HPDE6-E6E7 (cell line): Measurements from ENCODE around the gene HRG.
"Not testable (repeated sequence)": the region's sequence is repeated elsewhere in the genome, so short reads cannot be mapped to it uniquely, and the experiment has no call there.

Experiments used
- DNase-seq: peaks from one replicate; pipeline ENCODE4 v3.0.0; 2011; ENCODE audit warnings: missing footprints; ENCODE audit errors: extremely low spot score

The HRG gene

DNA sequence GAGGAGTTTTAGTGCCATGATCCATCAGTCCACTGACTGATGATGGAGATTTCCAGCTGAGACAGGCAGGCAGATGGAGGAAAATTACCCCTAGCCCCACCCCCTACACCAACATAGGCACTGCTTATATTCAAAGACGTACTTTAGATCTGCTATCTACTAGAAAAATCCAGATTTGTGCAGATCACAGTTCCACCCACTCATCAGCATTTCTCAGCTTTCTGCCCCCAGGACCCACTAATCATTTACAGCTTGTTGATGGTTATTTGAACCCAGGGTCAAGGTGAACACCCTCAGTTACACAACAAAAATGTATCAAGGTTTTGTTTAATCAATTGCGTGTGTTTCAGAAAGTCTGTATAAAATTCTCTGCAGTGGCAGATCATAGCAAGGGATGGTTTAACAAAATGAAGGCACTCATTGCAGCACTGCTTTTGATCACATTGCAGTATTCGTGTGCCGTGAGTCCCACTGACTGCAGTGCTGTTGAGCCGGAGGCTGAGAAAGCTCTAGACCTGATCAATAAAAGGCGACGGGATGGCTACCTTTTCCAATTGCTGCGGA is at the start of gene HRG:
TSS of gene HRG (plus strand) at position 390 of the 564 bp plus-strand sequence. CDS start at position 408, 18 bp downstream.
- DNase-seq: no peak

GRCh38 chr3:186616299-186616617 is 49.6 kb upstream of the HRG start:
- no peak for DNase-seq

GRCh38 chr3:186617036-186617946 is 48.5 kb upstream of the HRG start:
- DNase-seq: peak; percentile 99

GRCh38 chr3:186618318-186618938 is 47.4 kb upstream of the HRG start:
- DNase-seq: no peak

- no peak for DNase-seq
Observed at GRCh38 chr3:186619787-186620212, 46.0 kb upstream of the HRG start.

DNA sequence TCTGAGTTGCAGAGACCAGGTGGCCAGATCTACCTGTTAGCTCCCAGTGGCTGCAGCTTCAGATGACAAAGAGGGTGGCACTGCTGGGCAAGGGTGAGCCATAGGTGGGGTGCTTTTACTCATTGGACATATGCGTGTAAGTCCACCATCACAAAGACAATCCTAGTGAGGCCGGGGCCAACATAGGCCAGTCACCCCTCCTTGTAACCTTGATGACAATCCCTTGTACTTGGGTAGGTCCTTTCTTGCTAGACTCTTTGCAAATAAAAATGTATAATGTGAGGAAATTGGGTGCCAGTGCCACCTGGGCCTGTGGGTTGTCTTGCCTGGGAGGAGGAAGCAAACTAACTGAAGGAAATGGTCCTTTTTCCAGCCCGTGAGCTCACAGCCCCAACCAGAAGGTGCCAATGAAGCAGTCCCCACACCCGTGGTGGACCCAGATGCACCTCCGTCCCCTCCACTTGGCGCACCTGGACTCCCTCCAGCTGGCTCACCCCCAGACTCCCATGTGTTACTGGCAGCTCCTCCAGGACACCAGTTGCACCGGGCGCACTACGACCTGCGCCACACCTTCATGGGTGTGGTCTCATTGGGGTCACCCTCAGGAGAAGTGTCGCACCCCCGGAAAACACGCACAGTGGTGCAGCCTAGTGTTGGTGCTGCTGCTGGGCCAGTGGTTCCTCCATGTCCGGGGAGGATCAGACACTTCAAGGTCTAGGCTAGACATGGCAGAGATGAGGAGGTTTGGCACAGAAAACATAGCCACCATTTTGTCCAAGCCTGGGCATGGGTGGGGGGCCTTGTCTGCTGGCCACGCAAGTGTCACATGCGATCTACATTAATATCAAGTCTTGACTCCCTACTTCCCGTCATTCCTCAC is 45.4 kb upstream of the HRG start:
- DNase-seq: no peak

- no peak for DNase-seq
Observed at GRCh38 chr3:186621894-186622650, 43.7 kb upstream of the HRG start.

GRCh38 chr3:186622651-186623310 is 43.0 kb upstream of the HRG start:
- no peak for DNase-seq

DNA sequence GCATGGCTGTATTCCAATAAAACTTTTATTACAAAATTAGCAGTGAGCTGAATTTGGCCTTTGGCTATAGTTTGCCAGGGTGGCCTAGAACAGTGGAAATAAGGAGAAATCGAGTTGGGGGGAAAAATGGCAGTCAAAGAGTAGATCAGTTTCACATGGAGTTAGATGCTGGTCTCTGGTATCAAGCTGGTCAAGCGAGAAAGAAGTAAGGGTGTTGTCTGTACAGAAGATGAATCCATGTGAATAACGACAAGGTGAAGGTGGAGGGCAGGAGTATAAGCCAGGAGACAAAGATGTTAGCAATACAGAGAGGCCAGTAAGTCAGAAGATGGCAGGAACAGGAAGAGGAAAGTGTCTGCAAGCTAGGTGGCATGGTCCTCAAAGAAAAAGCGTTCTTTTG is 41.2 kb upstream of the HRG start:
- DNase-seq: no peak

- no peak for DNase-seq
Observed at GRCh38 chr3:186625600-186626042, 40.2 kb upstream of the HRG start.

DNA sequence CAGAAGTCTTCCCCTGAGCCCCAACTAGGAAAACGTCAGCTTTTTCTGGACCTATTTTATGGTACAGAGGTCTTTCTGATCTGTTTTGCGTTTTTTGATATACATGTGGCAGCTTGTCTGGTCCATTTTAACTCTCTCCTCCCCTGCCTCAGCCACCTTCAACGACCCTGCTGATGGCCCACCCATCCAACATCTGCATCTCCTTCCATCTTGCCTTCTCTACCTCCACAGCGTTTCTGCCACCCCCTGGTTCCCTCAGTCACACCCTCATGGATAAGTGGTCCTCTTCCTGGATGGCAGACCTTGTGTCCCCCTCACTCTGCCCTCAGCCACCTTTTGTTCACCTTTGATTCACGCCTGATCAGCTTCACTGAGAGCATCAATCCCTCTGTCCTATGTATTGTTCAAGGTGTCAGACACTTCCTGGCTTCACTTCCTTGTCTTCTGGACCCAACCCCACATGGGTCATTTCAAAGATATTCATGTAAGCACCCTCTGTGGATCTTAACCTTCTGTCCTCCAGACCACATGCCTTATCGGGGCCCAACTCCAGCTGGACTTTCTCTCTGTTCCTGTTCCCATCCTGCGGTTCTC is 39.5 kb upstream of the HRG start:
- no peak for DNase-seq

DNA sequence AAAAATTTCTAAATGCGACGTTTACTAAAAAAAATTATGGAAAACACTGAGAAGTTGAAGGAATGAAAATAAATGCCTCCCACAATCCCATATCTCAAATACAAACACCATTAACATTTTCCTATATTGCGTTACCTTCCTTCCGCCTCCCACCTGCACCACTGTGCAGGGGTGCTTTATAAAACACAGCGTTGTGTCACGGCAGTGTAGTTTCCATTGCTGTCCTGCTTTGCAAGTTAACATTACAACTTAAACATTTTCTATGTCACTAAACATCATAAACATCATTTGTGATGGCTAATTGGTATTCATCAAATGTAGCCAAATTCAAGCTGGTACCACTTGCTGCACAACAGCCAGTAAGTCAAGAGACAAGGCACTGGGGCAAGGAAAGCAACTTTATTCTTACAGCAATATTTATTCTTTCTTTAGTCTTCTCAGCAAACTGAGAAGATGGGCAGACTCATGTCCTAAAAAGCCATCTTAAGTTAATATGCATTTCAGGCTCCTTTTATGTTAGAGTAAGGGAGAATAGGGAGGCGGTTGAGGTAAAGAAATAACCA is 37.9 kb upstream of the HRG start:
- DNase-seq: no peak

DNA sequence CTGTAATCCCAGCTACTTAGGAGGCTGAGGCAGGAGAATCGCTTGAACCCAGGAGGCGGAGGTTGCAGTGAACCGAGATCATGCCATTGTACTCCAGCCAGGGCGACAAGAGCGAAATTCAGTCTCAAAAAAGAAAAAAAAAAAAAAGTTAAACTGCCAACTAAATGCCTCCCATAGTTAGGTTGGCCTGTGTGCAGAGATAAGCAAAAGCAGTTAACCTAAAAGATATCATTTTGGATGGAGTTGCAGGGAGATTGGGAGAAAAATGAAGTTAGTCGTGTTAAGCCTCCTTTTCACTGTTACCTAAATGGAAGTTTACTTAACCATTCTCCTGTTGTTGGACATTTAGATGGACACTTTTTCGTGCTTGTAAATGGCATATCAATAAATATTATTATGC is 37.1 kb upstream of the HRG start:
- no peak for DNase-seq

DNA sequence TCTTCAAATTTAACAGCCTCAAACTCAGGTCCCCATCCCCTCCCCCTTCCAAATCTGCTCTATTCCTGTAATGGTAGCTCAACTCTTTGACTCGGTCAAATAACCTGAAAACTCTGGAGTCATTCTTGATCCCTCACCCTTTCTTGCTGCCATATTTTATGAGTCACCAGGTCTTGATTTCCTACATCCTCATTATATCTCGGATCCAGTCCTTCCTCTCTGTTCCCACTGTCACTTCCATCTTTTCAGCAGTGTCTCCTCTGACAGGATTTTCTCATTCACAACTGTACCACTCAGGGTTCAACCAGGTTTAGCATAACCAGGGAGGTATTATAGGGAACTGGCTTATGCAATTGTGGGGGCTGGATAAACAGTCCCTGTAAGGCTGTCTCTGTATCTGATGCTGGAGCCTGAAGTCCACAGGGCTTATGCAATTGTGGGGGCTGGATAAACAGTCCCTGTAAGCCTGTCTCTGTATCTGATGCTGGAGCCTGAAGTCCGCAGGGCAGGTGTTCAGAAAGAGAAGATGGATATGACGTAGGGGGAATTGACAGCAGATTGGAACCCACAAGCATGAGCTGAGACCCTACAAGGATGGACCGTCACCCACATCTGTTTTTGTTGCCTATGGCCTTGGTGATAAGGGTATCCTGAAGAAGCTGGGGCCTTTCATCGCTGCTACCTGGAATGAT is 34.7 kb upstream of the HRG start:
- DNase-seq: no peak

GRCh38 chr3:186633481-186633880 is 32.3 kb upstream of the HRG start:
- peak; percentile 40 for DNase-seq

- DNase-seq: not testable (repeated sequence)
Observed at GRCh38 chr3:186634207-186634606, 31.6 kb upstream of the HRG start.

DNA sequence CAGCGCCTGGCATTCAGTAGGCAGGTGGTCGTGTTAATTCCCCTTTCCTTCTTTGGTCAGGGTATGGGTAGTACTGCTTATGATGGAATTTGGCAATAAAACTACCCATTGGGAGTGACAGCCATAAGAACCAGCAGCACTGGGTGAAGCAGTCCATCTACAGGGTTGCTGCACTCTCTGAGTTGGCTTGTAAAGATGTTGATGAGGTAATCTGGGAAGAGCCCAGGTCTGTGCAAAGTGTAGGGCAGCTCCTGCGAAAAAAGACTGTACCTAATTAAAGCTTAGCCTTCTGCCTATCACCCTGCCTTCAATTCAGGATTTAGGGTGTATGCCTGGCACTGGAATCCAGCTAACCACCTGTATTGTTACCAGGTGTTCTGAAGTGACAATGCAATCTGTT is 30.3 kb upstream of the HRG start:
- DNase-seq: no peak

DNA sequence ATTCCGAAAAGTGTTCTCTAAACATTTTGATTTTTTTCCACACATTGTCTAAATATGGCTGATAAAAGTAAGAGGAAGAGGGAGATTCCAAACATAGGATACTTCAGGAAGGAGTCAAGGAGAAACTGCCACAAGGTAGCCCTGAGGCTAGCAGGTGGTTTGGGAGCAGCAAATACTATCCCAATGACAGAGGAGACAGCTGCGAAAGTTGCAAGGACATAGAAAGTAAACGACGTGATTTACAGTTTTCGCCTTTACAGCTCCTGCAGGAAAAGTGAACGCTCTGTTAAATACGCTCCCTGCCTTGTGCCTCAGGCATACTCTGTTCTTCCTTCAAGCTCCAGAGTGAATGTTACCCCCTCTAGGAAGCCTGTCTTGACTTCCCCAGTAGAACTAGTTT is 29.3 kb upstream of the HRG start:
- no peak for DNase-seq

DNA sequence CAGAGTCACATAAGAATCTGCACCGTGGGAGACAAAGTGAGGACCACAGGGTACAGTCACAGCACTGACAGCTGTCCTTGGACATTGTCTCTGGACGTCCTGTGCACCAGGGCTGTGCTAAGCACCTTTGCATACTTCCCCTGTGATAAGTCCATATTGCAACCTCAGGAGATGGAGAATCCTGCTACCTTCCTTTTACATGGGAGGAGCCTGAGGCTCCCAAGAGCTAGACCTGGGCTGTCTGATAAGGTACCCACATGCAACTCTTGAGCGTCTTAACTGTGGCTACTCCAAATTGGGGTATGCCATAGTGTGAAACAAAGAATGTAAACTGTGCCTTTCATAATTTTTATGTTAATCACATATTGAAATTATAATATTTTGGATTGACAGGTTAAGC is 28.1 kb upstream of the HRG start:
- no peak for DNase-seq
